ENCODE measurements around the gene DPP10. TPM values are rescaled to one million over a fixed set of nuclear protein-coding genes. Genes with fewer than 3 reads are reported as not detected.

Gene DPP10
- total and polyA plus RNA-seq, 9 donors = 0.12 to 5.9 (median 0.64) TPM; not detected in 3

DNA sequence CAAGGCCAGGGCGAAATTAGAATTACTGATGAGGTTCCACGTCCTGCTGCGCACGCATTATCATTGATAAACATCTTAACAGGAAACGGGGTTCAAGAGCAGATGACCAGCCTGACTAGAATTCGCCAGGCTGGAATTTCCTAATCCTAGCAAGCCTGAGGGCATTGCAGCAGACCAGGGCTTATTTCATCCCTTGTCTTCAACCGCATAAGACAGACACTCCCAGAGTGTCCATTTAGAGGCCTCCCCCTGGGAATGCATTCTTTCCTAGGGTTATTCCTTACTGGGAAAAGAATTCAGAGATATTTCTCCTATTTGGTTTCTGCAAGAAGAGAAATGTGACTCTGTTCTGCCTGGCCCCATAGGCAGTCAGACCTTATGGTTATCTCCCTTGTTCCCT is 486.8 kb downstream of the DPP10 start:
- WGBS, 3 donors = 86 to 93% (median 87%) methylated on average over 7 of the region's 7 CpGs
- intact Hi-C loops (cut with DNase I) = no loop called here
- no peak for TF ChIP-seq EP300 (IDR thresholded peaks at IDR 0.05)
- TF ChIP-seq, protein P1, sequence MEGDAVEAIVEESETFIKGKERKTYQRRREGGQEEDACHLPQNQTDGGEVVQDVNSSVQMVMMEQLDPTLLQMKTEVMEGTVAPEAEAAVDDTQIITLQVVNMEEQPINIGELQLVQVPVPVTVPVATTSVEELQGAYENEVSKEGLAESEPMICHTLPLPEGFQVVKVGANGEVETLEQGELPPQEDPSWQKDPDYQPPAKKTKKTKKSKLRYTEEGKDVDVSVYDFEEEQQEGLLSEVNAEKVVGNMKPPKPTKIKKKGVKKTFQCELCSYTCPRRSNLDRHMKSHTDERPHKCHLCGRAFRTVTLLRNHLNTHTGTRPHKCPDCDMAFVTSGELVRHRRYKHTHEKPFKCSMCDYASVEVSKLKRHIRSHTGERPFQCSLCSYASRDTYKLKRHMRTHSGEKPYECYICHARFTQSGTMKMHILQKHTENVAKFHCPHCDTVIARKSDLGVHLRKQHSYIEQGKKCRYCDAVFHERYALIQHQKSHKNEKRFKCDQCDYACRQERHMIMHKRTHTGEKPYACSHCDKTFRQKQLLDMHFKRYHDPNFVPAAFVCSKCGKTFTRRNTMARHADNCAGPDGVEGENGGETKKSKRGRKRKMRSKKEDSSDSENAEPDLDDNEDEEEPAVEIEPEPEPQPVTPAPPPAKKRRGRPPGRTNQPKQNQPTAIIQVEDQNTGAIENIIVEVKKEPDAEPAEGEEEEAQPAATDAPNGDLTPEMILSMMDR (IDR thresholded peaks at IDR 0.05) = no peak
- TF ChIP-seq POLR2A (IDR thresholded peaks at IDR 0.05) = no peak
- Histone ChIP-seq H3K4me3 (no peak overlapping the region), H3K36me3 (no peaks in the 10 kb centered on the region), H3K27ac (no peak overlapping the region), H3K4me1 (ENCODE audit: insufficient read depth) (no peaks in the 10 kb centered on the region), H3K27me3 (no peaks in the 10 kb centered on the region), H3K9me3 (no peaks in the 10 kb centered on the region)
- DNase-seq = no peak

DNA sequence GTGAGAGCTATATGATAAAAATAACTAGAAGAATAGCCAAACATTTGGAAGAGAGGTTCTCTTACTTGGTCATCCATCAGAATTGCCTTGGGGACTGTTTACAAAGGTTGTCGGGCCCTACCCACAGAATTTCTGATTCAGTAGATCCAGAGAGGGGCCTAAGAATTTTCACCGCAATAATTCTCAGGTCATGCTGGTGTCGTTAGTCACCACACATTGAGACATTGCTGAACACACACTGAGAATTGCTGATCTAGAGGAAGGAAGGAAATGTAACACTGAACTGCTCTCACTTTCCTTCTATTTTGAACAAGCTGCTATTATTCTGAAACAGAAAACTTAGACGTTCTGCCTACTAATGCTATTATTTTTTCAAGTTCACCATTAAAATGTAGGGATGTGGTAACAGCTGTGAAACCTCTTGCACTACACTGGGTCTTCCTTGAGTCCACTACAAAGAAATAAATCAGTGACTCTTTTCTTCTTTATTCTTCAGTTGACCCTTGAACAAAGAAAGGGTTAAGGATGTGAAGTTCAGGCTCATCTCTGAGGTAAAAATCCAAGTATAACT is 491.3 kb downstream of the DPP10 start:
- no peak overlapping the region for H3K27ac ChIP-seq
- H3K9me3 ChIP-seq = no peaks in the 10 kb centered on the region
- no peaks in the 10 kb centered on the region for H3K36me3 ChIP-seq
- no peak for DNase-seq
- TF ChIP-seq EP300 (IDR thresholded peaks at IDR 0.05) (no peak), POLR2A (IDR thresholded peaks at IDR 0.05) (no peak)
- TF ChIP-seq, protein P1 (IDR thresholded peaks at IDR 0.05) = no peak
- H3K27me3 ChIP-seq = no peaks in the 10 kb centered on the region
- no peaks in the 10 kb centered on the region for H3K4me1 ChIP-seq (ENCODE audit: insufficient read depth)
- intact Hi-C loops (cut with DNase I) = no loop called here
- no peak overlapping the region for H3K4me3 ChIP-seq
- WGBS, 3 donors = 70 to 81% (median 75%) methylated on average over 4 of the region's 4 CpGs

DNA sequence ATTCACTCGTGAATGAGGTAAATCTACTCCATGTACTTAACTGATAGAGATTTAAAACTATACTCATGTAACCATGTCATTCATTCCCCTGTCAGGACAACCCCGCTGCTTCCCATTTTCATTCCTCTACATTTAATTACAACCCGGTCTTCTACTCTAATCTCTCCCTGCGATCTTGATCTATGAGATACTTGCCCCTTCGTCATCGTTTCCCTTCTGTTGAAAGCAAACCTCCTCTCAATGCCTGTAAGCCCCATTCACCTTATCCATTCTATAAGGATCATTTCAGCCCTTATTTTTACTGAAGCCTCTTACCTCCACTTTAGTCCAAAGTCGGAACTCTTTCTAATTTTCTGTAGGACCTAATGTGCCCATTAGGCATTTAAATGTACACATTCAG is 492.6 kb downstream of the DPP10 start:
- WGBS, 3 donors = 80 to 85% (median 85%) methylated on average over 7 of the region's 7 CpGs
- no peaks in the 10 kb centered on the region for H3K9me3 ChIP-seq
- intact Hi-C loops (cut with DNase I) = no loop called here
- DNase-seq = no peak
- no peaks in the 10 kb centered on the region for H3K27me3 ChIP-seq
- H3K4me1 ChIP-seq (ENCODE audit: insufficient read depth) = no peaks in the 10 kb centered on the region
- H3K36me3 ChIP-seq = no peaks in the 10 kb centered on the region
- H3K4me3 ChIP-seq = no peak overlapping the region
- TF ChIP-seq, protein P1 (IDR thresholded peaks at IDR 0.05) = no peak
- TF ChIP-seq EP300 (IDR thresholded peaks at IDR 0.05) = no peak
- TF ChIP-seq POLR2A (IDR thresholded peaks at IDR 0.05) = no peak
- no peak overlapping the region for H3K27ac ChIP-seq

DNA sequence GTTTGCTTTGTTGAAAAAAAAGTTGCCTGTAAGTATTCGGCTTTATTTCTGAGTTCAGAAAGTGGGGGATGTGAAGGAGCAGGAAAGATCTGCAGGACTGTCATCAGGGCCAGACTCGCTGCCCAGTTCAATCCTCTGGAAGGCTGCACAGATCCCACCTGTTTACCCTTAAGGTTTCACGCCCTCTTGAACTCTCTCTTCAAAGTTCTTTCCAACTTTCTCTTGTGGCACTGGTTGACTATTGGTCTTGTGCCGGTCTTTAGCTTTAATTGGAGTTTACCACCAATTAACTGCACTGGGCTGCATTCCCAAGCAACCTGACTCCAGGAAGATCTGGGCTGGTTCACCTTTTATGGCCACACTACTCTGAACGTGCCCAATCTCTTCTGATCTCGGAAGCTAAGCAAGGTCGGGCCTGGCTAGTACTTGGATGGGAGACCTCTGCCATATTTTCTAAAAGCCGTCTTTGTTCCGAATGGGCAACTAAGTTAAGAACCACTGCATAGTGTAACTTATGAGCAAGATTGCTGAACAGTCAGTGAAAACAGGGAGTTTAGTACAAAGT is 495.0 kb downstream of the DPP10 start:
- H3K9me3 ChIP-seq = no peaks in the 10 kb centered on the region
- intact Hi-C loops (cut with DNase I) = no loop called here

More for the DNA sequence above, 495.0 kb downstream of the DPP10 start:
- H3K27ac ChIP-seq = no peak overlapping the region
- H3K27me3 ChIP-seq = no peaks in the 10 kb centered on the region
- no peak for DNase-seq
- H3K4me3 ChIP-seq = no peak overlapping the region
- no peaks in the 10 kb centered on the region for H3K36me3 ChIP-seq
- WGBS, 3 donors = 67 to 78% (median 73%) methylated on average over 9 of the region's 9 CpGs
- TF ChIP-seq, protein P1 (IDR thresholded peaks at IDR 0.05) = no peak
- no peak for TF ChIP-seq POLR2A (IDR thresholded peaks at IDR 0.05)
- no peak for TF ChIP-seq EP300 (IDR thresholded peaks at IDR 0.05)
- no peaks in the 10 kb centered on the region for H3K4me1 ChIP-seq (ENCODE audit: insufficient read depth)
